SK-N-SH (cell line): Measurements from ENCODE around the gene AHNAK2. TPM values are rescaled to one million over a fixed set of nuclear protein-coding genes. Genes with fewer than 3 reads are reported as not detected.

Experiments
- CTCF ChIA-PET: fragments of 300-600, 350-600 bp; formaldehyde crosslinking; extraction: SDS; loops from one replicate; lab custom pipeline; 2021; lab: Yijun Ruan, JAX
- POLR2A ChIA-PET: fragments of 350-600 bp; sonication (Branson Sonifier 250); formaldehyde crosslinking; extraction: SDS; loops from one replicate; lab custom pipeline; 2020; ENCODE audit warnings: antibody characterized with exemption, inconsistent platforms; lab: Yijun Ruan, JAX
- DNase-seq: peaks from one replicate; pipeline ENCODE4 v3.0.0; 2012
- H2AFZ ChIP-seq: fragments of 200-600 bp; sonication (generic); 2 replicates; pipeline ENCODE4 v1.8.1; 2016; ENCODE audit warnings: antibody characterized with exemption, mild to moderate bottlenecking, low read depth
- H3F3A ChIP-seq: fragments of 200-600 bp; sonication (generic); replicated peaks from 2 replicates; pipeline ENCODE3; 2016; ENCODE audit warnings: antibody characterized with exemption, mild to moderate bottlenecking; ENCODE audit not compliant: insufficient read depth
- H3K27ac ChIP-seq, 2 experiments: fragments of 200-500 bp in 1 of 2; fragments of 200-600 bp in 1 of 2; sonication (Bioruptor generic) in 1 of 2; sonication (generic), shearing (Covaris generic) in 1 of 2; 2 replicates each; pipeline versions ENCODE4 v1.5.1 to v1.6.1; 2014 to 2016; ENCODE audit warnings: low read depth in 2 of 2, inconsistent platforms in 1 of 2, low read length in 1 of 2, mild to moderate bottlenecking in 1 of 2, mixed read lengths in 1 of 2
- H3K27me3 ChIP-seq: fragments of 200-600 bp; sonication (generic), shearing (Covaris generic); 2 replicates; pipeline ENCODE4 v1.6.1; 2016; ENCODE audit warnings: mixed run types; ENCODE audit not compliant: insufficient read depth
- H3K36me3 ChIP-seq, 2 experiments: fragments of 200-500 bp in 1 of 2; fragments of 200-600 bp in 1 of 2; sonication (Bioruptor generic) in 1 of 2; sonication (generic) in 1 of 2; replicated peaks in 1 of 2; 2 replicates each; pipeline versions ENCODE3 to v1.5.1; 2014 to 2016; ENCODE audit warnings: low read length in 1 of 2, mild to moderate bottlenecking in 1 of 2; ENCODE audit not compliant: insufficient read depth in 2 of 2, control insufficient read depth in 1 of 2
- H3K4me1 ChIP-seq, 2 experiments: fragments of 200-500 bp in 1 of 2; fragments of 200-600 bp in 1 of 2; sonication (Bioruptor generic) in 1 of 2; sonication (generic), shearing (Covaris generic) in 1 of 2; 2 replicates each; pipeline versions ENCODE4 v1.5.1 to v1.6.1; 2014 to 2016; ENCODE audit warnings: low read depth in 1 of 2, low read length in 1 of 2, mixed run types in 1 of 2; ENCODE audit not compliant: insufficient read depth in 2 of 2, control insufficient read depth in 1 of 2
- H3K4me2 ChIP-seq: fragments of 200-600 bp; sonication (generic), shearing (Covaris generic); 2 replicates; pipeline ENCODE4 v1.6.1; 2017; ENCODE audit warnings: mixed run types
- H3K4me3 ChIP-seq, 2 experiments: fragments of 200-500 bp in 1 of 2; fragments of 200-600 bp in 1 of 2; sonication (Bioruptor generic) in 1 of 2; sonication (generic), shearing (Covaris generic) in 1 of 2; 2 replicates each; pipeline versions ENCODE4 v1.5.1 to v1.8.1; 2014 to 2016; ENCODE audit warnings: low read depth in 2 of 2, inconsistent platforms in 1 of 2, low read length in 1 of 2, mild to moderate bottlenecking in 1 of 2, mixed read lengths in 1 of 2, moderate library complexity in 1 of 2
- H3K79me2 ChIP-seq: fragments of 200-600 bp; sonication (generic); 2 replicates; pipeline ENCODE4 v1.8.1; 2017; ENCODE audit warnings: mild to moderate bottlenecking; ENCODE audit not compliant: insufficient read depth
- H3K9ac ChIP-seq: fragments of 200-600 bp; sonication (generic); 2 replicates; pipeline ENCODE4 v1.6.1; 2017; ENCODE audit warnings: mixed run types
- H3K9me2 ChIP-seq: fragments of 200-600 bp; sonication (generic); 2 replicates; pipeline ENCODE4 v1.6.1; 2017; ENCODE audit warnings: mixed run types
- H3K9me3 ChIP-seq: fragments of 200-600 bp; sonication (generic); 2 replicates; pipeline ENCODE4 v1.6.1; 2017; ENCODE audit warnings: mixed run types, mild to moderate bottlenecking, moderate library complexity
- H4K20me1 ChIP-seq: fragments of 200-600 bp; sonication (generic); 2 replicates; pipeline ENCODE4 v1.6.1; 2017; ENCODE audit warnings: mild to moderate bottlenecking, mixed run types; ENCODE audit not compliant: insufficient read depth
- ELF1 ChIP-seq: IDR thresholded peaks from 2 replicates; pipeline ENCODE4 v1.4.0; 2012
- EP300 ChIP-seq, 2 experiments: IDR thresholded peaks; 2 replicates each; pipeline versions ENCODE4 v1.4.0 to v1.6.1; 2012; ENCODE audit warnings: borderline replicate concordance in 1 of 2, low read depth in 1 of 2, low read length in 1 of 2
- EZH2phosphoT487 ChIP-seq: fragments of 200-600 bp; sonication (generic); IDR thresholded peaks from 2 replicates; pipeline ENCODE4 v1.6.1; 2017; ENCODE audit warnings: low read depth, mixed run types, mild to moderate bottlenecking, antibody characterized with exemption, moderate library complexity, borderline replicate concordance
- FOXM1 ChIP-seq: IDR thresholded peaks from 2 replicates; pipeline ENCODE4 v1.4.0; 2012; ENCODE audit warnings: low read depth, mild to moderate bottlenecking
- GATA2 ChIP-seq: sonication (generic); formaldehyde crosslinking; IDR thresholded peaks from 2 replicates; pipeline ENCODE4 v1.5.0; 2020; ENCODE audit warnings: mild to moderate bottlenecking, missing genetic modification reagents
- JUND ChIP-seq: IDR thresholded peaks from 2 replicates; pipeline ENCODE4 v1.4.0; 2012
- MEF2A ChIP-seq: IDR thresholded peaks from 2 replicates; pipeline ENCODE4 v1.4.0; 2012; ENCODE audit warnings: low read depth, borderline replicate concordance
- MXI1 ChIP-seq: IDR thresholded peaks from 2 replicates; pipeline ENCODE4 v1.6.1; 2012; ENCODE audit warnings: mild to moderate bottlenecking, low read depth, low read length, improper control_type of control experiment
- PBX3 ChIP-seq: IDR thresholded peaks from 2 replicates; pipeline ENCODE4; 2012
- REST ChIP-seq: IDR thresholded peaks from 2 replicates; pipeline ENCODE4 v1.6.1; 2012; ENCODE audit warnings: mild to moderate bottlenecking, low read depth, low read length, moderate library complexity
- RXRA ChIP-seq: IDR thresholded peaks from 2 replicates; pipeline ENCODE4 v1.4.0; 2012; ENCODE audit warnings: low read depth, mild to moderate bottlenecking, borderline replicate concordance
- TAF1 ChIP-seq: IDR thresholded peaks from 2 replicates; pipeline ENCODE4 v1.6.1; 2012; ENCODE audit warnings: low read depth, mild to moderate bottlenecking, low read length, moderate library complexity, borderline replicate concordance
- TCF12 ChIP-seq: IDR thresholded peaks from 2 replicates; pipeline ENCODE4 v1.4.0; 2012
- USF2 ChIP-seq: fragments of 150-350 bp; IDR thresholded peaks from 2 replicates; pipeline ENCODE4 v1.6.1; 2017; ENCODE audit warnings: antibody characterized with exemption, low read length, low read depth, borderline replicate concordance
- YY1 ChIP-seq: IDR thresholded peaks from 2 replicates; pipeline ENCODE4 v1.4.0; 2012; ENCODE audit warnings: low read depth, mild to moderate bottlenecking
- ZBTB33 ChIP-seq: IDR thresholded peaks from 2 replicates; pipeline ENCODE4 v1.4.0; 2012; ENCODE audit warnings: low read depth, borderline replicate concordance
- WGBS: methylation state at CpG from one replicate; pipeline ENCODE4 v1.1.6; 2017; ENCODE audit warnings: low lambda C conversion rate; 5-methylcytosine and 5-hydroxymethylcytosine counted together
- polyA plus RNA-seq, 3 experiments: library from polyadenylated mRNA; depleted of rRNA; stranded (reverse); fragments of >200 nt; gene quantifications; 2 replicates each; pipeline ENCODE4 v1.2.3, GENCODE V29; 2012

Gene AHNAK2
- polyA plus RNA-seq, 1 of the 3 experiments (the other 2 are of a cell fraction) = 33.5 TPM

- 47% methylated on average over 4 of the region's 4 CpGs for WGBS
- no peaks in the 10 kb centered on the region for H4K20me1 ChIP-seq
- no peaks in the 10 kb centered on the region for H3K79me2 ChIP-seq
- TF ChIP-seq YY1 = no peak
- no peak for TF ChIP-seq FOXM1
- no peak for TF ChIP-seq MEF2A
- TF ChIP-seq RXRA = no peak
- no peak for TF ChIP-seq TCF12
- no peak for TF ChIP-seq USF2
- no peak for TF ChIP-seq EP300 (IDR thresholded peaks at IDR 0.05; ENCODE audit: borderline replicate concordance in 1 of 2, low read depth in 1 of 2, low read length in 1 of 2)
- TF ChIP-seq TAF1 = no peak
- no peak for TF ChIP-seq GATA2 (CRISPR knock-in tag)
- no peak for TF ChIP-seq ZBTB33
- no peak for TF ChIP-seq REST
- TF ChIP-seq ELF1 = no peak
- TF ChIP-seq MXI1 = no peak
- TF ChIP-seq PBX3 = no peak
- no peak for TF ChIP-seq JUND
- TF ChIP-seq EZH2phosphoT487 = no peak
- TF ChIP-seq, all 33 proteins: peak for 0
- Histone ChIP-seq H2AFZ (no peak overlapping the region), H3K9ac (no peak overlapping the region), H3K9me3 (no peaks in the 10 kb centered on the region), H3K4me1 (no peaks in the 10 kb centered on the region), H3K4me2 (no peak overlapping the region), H3K4me3 (no peak overlapping the region), H3K9me2 (no peaks in the 10 kb centered on the region), H3K36me3 (no peaks in the 10 kb centered on the region), H3F3A (no peaks in the 10 kb centered on the region), H3K27ac (no peak overlapping the region), H3K27me3 (peaks cover 6% of the 10 kb centered on the region; the same call in 1 of the 2 replicates)
- no peak for DNase-seq
- ChIA-PET POLR2A (no interaction called here), CTCF (interaction anchor here (1.2 kb wide), 1 partner anchor 22 kb away, joined by 3 read pairs; no protein-coding TSS in a partner anchor)
Observed at GRCh38 chr14:104917993-104918392, 60.2 kb downstream of the AHNAK2 start.
